Pericardium fibroblast (primary cell): ENCODE data around the gene MLPH. TPM values are rescaled to one million over a fixed set of nuclear protein-coding genes. Genes with fewer than 3 reads are reported as not detected.

Experiments
- total RNA-seq: library from RNA; depleted of rRNA; stranded (reverse); fragments of >200 nt; gene quantifications from 2 replicates; pipeline ENCODE4 v1.2.3, GENCODE V29; 2015

The MLPH gene
- total RNA-seq = 11.7 and 23.2 TPM in 2 replicates

GRCh38 chr2:237486819-237487448, at the start of gene MLPH:
Gene MLPH (plus strand): TSS chr2:237487251. CDS start chr2:237493427, 6,176 bp downstream.

GRCh38 chr2:237566401-237567235, 79.6 kb downstream of the MLPH start, which contains the start of gene PRLH:
Gene PRLH (plus strand): TSS chr2:237566574. CDS start chr2:237566574, 0 bp downstream.

GRCh38 chr2:237590272-237591140, 103.5 kb downstream of the MLPH start, which contains the start of gene RAB17:
Gene RAB17 (minus strand): TSS chr2:237590734. CDS start chr2:237586154, 4,580 bp downstream.

Other genes with a start within 250 kb of the MLPH start
- gene COL6A3, start 73.1 kb upstream of the MLPH start, total RNA-seq = 649 and 1,527 TPM in 2 replicates
- not detected in 2 replicates for gene PRLH, start 79.3 kb downstream of the MLPH start, total RNA-seq
- gene RAB17, start 103.5 kb downstream of the MLPH start, total RNA-seq = 0.68 and 1.6 TPM in 2 replicates
- gene LRRFIP1, start 140.3 kb downstream of the MLPH start, total RNA-seq = 51.4 and 71.6 TPM in 2 replicates